Erythroblast (primary cell): Measurements from ENCODE around the gene KIF26B.

Experiments used
- GATA1 ChIP-seq: IDR thresholded peaks from 2 replicates; pipeline ENCODE4 v1.6.1; 2011; ENCODE audit warnings: low read depth, mild to moderate bottlenecking, control low read depth, low read length, moderate library complexity
- POLR2A ChIP-seq: IDR thresholded peaks from 2 replicates; pipeline ENCODE4 v1.6.1; 2011; ENCODE audit warnings: mild to moderate bottlenecking, low read length

DNA sequence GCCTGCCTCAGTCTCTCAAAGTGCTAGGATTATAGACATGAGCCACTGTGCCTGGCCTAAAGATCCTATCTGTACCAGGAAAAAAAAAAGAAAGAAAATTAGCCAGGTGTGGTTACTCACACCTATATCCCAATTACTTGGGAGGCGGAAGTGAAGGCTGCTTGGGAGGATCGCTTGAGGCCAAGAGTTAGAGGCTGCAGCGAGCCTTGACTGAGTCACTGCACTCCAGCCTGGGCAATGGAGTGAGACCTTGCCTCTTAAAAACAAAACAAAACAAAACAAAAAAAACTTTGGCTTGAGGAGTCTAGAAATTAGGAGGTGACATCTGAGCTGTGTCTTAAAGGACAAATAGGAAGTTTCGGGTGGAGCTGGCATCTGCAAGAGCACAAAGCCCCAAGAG is 38.7 kb upstream of the KIF26B start:
- no peak for TF ChIP-seq POLR2A
- no peak for TF ChIP-seq GATA1
